ENCODE results near the gene TMEM176A.

The TMEM176A gene

GRCh38 chr7:150854066-150855000, 53.8 kb downstream of the TMEM176A start:
- no peak overlapping the region for H2BK12ac ChIP-seq (ENCODE audit: low read length)
- WGBS, 2 donors (ENCODE audit: extremely low coverage in 2 of 2, insufficient read length in 2 of 2, insufficient replicate concordance in 1 of 2) = no CpG with 5 or more reads among the region's 19 CpGs
- H3K14ac ChIP-seq (ENCODE audit: low read length) = no peak overlapping the region
- H3K4me3 ChIP-seq (ENCODE audit: low read length in 2 of 2) = no peak overlapping the region
- no peak overlapping the region for H3K4ac ChIP-seq (ENCODE audit: low read length)
- peaks cover 0 to 2% of the 10 kb centered on the region in 2 donors for H3K4me1 ChIP-seq (ENCODE audit: control insufficient read depth in 2 of 2, insufficient read depth in 1 of 2, low read depth in 1 of 2, low read length in 2 of 2)
- H3K9ac ChIP-seq (ENCODE audit: low read depth, low read length, poor library complexity) = no peak overlapping the region
- no peak overlapping the region for H4K8ac ChIP-seq (ENCODE audit: low read depth, low read length)
- H3K23ac ChIP-seq (ENCODE audit: low read depth, low read length, poor library complexity) = no peak overlapping the region
- H3K27ac ChIP-seq (replicated peaks; ENCODE audit: low read length) = no peak overlapping the region
- no peak overlapping the region for H3K18ac ChIP-seq (ENCODE audit: low read length)
- H2BK5ac ChIP-seq (ENCODE audit: low read length) = no peak overlapping the region
- H3K4me2 ChIP-seq (ENCODE audit: insufficient read depth, low read length, poor library complexity, severe bottlenecking) = no peak overlapping the region
- H3K79me1 ChIP-seq (ENCODE audit: low read depth, low read length) = no peaks in the 10 kb centered on the region
- H3K36me3 ChIP-seq (replicated peaks in 1 of 2; ENCODE audit: control insufficient read depth in 2 of 2, insufficient read depth in 2 of 2, low read length in 2 of 2) = no peaks in the 10 kb centered on the region
- no peak overlapping the region for H2AFZ ChIP-seq (ENCODE audit: low read length)
- no peak overlapping the region for H2AK5ac ChIP-seq (ENCODE audit: low read depth, low read length)
- no peak overlapping the region for H4K91ac ChIP-seq (ENCODE audit: low read depth, low read length, poor library complexity)
- peaks cover 0 to 27% (median 0%) of the 10 kb centered on the region in 3 experiments for H3K27me3 ChIP-seq (ENCODE audit: control insufficient read depth in 3 of 3, insufficient read depth in 3 of 3, low read depth in 1 of 3, low read length in 3 of 3)
- H3K9me3 ChIP-seq (replicated peaks in 1 of 2; ENCODE audit: control insufficient read depth in 2 of 2, insufficient read depth in 1 of 2, low read depth in 1 of 2, low read length in 2 of 2) = no peaks in the 10 kb centered on the region
- no peak overlapping the region for H2BK15ac ChIP-seq (ENCODE audit: low read length)
- no peak for DNase-seq (ENCODE audit: low spot score)
- H2BK120ac ChIP-seq (ENCODE audit: low read depth, low read length) = no peak overlapping the region

Measured in neuronal stem cell (in vitro differentiated cells).